ENCODE measurements around the gene DYNC1H1.

DNA sequence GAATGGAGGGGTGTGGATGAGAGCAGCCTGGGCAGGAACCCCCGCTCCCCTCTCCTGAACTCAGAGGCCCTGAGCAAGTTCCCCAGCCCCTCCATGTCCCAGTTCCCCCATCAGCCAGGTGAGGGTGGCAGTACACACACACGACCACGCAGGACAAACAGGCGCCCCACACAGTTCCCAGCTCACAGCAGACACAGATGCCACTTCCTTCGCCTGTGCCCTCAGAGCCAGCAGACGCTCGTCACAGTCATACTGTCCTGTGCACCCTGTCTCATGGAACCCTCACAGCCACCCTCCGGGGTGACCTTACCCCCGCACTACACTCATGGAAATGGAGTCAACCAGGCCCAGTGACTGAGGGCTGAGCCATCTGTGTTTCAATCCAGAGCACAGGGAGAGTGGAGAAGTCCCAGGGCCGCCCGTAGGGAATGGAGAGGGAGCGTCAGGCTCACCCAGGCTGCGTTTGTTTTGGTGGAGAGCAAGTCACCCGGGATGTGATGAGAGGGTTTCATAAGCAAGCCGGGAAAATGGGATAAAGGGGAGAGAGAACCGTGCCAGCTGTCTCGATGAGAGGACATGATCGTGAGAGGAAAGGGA is 47.5 kb upstream of the DYNC1H1 start:
- TF ChIP-seq MXI1 (IDR thresholded peaks at IDR 0.05; ENCODE audit: borderline replicate concordance, low read depth, low read length): no peak
- TF ChIP-seq MBNL3 (CRISPR knock-in tag; conservative IDR thresholded peaks at IDR 0.05): no peak
- no peak for TF ChIP-seq CTCF (CRISPR knock-in tag; IDR thresholded peaks at IDR 0.05)
- no peak for TF ChIP-seq ZNF33A (CRISPR knock-in tag; IDR thresholded peaks at IDR 0.05; ENCODE audit: borderline replicate concordance)
